Measurements from ENCODE around the gene SOCS1. TPM values are rescaled to one million over a fixed set of nuclear protein-coding genes. Genes with fewer than 3 reads are reported as not detected.

Gene SOCS1
- total and polyA plus RNA-seq, 2 experiments from 2014 or later, result 84.7 to 104 TPM

DNA sequence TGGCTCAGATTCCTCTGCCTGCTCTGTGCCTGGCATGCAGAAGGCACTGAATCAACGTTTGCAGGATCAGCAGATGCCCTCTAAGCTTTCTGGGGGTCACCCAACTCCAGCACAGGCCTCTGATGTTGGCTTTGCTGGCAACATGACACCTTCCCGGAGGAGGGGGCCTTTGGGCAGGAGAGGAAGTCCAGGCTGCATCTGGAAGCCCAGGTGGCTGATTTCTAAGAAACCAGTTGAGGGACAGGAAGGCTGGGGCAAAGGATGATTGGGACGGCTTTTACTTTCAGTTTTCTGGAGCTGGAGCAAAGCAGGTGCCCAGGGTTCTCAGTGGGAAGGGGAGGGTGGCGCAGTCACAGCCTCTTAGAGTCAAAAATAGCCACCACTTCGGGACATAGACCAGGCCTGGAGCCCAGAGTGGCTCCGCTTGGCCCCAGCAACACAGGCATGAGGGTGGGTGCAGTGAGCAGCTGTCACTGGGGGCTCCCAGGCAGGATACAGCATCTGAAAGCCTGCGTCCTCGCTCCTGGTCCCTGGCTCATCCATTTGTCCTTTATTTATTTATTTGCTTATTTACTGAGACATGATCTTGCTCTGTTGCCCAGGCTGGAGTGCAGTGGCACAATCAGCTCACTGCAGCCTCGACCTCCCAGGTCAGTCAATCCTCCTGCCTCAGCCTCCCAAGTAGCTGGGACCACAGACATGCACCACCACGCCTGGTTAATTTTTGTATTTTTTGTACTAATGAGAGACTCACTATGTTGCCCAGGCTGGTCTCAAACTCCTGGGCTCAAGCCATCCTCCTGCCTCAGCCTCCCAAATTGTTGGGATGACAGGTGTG is 15.1 kb downstream of the SOCS1 start:
- Histone ChIP-seq H4K20me1 (replicated peaks; ENCODE audit: insufficient read depth) (no peaks in the 10 kb centered on the region), H3K79me2 (replicated peaks; ENCODE audit: insufficient read depth) (no peaks in the 10 kb centered on the region), H2AFZ (peak overlapping the region; percentile 90; the same call in 1 of the 2 replicates), H3K4me1 (ENCODE audit: insufficient read depth) (no peaks in the 10 kb centered on the region; the same call in 1 of the 2 replicates), H3K27ac (ENCODE audit: low read depth) (peak overlapping the region; percentile 55; the same call in 1 of the 2 replicates), H3K4me2 (0 out of 2 replicates have a peak overlapping the region, but pooled peaks have one; percentile 29), H3K36me3 (ENCODE audit: insufficient read depth) (no peaks in the 10 kb centered on the region), H3K27me3 (ENCODE audit: insufficient read depth) (no peaks in the 10 kb centered on the region), H3K4me3 (no peak overlapping the region), H3F3A (replicated peaks; ENCODE audit: low read depth) (no peaks in the 10 kb centered on the region), H3K9me2 (ENCODE audit: insufficient read depth) (no peaks in the 10 kb centered on the region)
- H3K9me3 Mint-ChIP-seq, result no peaks in the 10 kb centered on the region
- ATAC-seq (peak; percentile 58), DNase-seq (ENCODE audit: low spot score) (peak; percentile 62)
- no peaks in the 10 kb centered on the region for H3K36me3 Mint-ChIP-seq (ENCODE audit: low read depth)
- H3K4me3 Mint-ChIP-seq, result no peak overlapping the region
- H3K27me3 Mint-ChIP-seq (ENCODE audit: insufficient read depth, low read depth, poor library complexity), result peaks cover 7% of the 10 kb centered on the region
- TF ChIP-seq ETS1 (IDR thresholded peaks at IDR 0.05) (no peak), REST (IDR thresholded peaks at IDR 0.05; ENCODE audit: unreplicated experiment) (no peak), POLR2AphosphoS5 (IDR thresholded peaks at IDR 0.05; ENCODE audit: low read depth) (no peak), EZH2 (IDR thresholded peaks at IDR 0.05; ENCODE audit: low read depth, unreplicated experiment) (no peak), CTCF (conservative IDR thresholded peaks at IDR 0.05; ENCODE audit: low read depth in 2 of 2) (no peak), JUNB (IDR thresholded peaks at IDR 0.05; ENCODE audit: unreplicated experiment) (no peak)
- TF ChIP-seq, protein P1, sequence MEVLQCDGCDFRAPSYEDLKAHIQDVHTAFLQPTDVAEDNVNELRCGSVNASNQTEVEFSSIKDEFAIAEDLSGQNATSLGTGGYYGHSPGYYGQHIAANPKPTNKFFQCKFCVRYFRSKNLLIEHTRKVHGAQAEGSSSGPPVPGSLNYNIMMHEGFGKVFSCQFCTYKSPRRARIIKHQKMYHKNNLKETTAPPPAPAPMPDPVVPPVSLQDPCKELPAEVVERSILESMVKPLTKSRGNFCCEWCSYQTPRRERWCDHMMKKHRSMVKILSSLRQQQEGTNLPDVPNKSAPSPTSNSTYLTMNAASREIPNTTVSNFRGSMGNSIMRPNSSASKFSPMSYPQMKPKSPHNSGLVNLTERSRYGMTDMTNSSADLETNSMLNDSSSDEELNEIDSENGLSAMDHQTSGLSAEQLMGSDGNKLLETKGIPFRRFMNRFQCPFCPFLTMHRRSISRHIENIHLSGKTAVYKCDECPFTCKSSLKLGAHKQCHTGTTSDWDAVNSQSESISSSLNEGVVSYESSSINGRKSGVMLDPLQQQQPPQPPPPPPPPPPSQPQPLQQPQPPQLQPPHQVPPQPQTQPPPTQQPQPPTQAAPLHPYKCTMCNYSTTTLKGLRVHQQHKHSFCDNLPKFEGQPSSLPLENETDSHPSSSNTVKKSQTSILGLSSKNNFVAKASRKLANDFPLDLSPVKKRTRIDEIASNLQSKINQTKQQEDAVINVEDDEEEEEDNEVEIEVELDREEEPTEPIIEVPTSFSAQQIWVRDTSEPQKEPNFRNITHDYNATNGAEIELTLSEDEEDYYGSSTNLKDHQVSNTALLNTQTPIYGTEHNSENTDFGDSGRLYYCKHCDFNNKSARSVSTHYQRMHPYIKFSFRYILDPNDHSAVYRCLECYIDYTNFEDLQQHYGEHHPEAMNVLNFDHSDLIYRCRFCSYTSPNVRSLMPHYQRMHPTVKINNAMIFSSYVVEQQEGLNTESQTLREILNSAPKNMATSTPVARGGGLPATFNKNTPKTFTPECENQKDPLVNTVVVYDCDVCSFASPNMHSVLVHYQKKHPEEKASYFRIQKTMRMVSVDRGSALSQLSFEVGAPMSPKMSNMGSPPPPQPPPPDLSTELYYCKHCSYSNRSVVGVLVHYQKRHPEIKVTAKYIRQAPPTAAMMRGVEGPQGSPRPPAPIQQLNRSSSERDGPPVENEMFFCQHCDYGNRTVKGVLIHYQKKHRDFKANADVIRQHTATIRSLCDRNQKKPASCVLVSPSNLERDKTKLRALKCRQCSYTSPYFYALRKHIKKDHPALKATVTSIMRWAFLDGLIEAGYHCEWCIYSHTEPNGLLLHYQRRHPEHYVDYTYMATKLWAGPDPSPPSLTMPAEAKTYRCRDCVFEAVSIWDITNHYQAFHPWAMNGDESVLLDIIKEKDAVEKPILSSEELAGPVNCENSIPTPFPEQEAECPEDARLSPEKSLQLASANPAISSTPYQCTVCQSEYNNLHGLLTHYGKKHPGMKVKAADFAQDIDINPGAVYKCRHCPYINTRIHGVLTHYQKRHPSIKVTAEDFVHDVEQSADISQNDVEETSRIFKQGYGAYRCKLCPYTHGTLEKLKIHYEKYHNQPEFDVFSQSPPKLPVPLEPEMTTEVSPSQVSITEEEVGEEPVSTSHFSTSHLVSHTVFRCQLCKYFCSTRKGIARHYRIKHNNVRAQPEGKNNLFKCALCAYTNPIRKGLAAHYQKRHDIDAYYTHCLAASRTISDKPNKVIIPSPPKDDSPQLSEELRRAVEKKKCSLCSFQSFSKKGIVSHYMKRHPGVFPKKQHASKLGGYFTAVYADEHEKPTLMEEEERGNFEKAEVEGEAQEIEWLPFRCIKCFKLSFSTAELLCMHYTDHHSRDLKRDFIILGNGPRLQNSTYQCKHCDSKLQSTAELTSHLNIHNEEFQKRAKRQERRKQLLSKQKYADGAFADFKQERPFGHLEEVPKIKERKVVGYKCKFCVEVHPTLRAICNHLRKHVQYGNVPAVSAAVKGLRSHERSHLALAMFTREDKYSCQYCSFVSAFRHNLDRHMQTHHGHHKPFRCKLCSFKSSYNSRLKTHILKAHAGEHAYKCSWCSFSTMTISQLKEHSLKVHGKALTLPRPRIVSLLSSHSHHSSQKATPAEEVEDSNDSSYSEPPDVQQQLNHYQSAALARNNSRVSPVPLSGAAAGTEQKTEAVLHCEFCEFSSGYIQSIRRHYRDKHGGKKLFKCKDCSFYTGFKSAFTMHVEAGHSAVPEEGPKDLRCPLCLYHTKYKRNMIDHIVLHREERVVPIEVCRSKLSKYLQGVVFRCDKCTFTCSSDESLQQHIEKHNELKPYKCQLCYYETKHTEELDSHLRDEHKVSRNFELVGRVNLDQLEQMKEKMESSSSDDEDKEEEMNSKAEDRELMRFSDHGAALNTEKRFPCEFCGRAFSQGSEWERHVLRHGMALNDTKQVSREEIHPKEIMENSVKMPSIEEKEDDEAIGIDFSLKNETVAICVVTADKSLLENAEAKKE (CRISPR knock-in tag; IDR thresholded peaks at IDR 0.05), result no peak
- peaks cover 3% of the 10 kb centered on the region; the same call in 1 of the 3 replicates for H3K4me1 Mint-ChIP-seq
- H3K27ac Mint-ChIP-seq, result no peak overlapping the region
